ENCODE data around the gene AHI1.
"Not testable (repeated sequence)": the region's sequence is repeated elsewhere in the genome, so short reads cannot be mapped to it uniquely, and the experiment has no call there.

AHI1 gene

DNA sequence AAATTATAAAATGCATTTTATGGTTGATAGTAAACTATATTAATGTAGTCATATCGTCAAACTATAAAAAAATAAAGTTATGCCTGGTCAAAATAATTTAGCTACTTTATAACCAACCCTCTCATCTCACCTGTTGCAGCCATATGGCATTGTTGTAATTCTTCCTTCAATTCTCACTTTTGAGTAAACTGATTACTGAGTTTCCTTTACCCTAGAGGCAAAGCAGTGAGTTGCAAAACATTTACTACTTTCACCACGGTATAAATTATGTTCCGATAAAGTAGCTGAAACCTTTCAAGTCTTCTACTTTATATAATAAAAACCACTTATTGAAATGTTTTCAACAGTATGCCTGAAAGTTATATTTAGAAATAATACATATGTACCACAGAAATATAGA is 113.8 kb downstream of the AHI1 start:
- DNase-seq = no peak

DNA sequence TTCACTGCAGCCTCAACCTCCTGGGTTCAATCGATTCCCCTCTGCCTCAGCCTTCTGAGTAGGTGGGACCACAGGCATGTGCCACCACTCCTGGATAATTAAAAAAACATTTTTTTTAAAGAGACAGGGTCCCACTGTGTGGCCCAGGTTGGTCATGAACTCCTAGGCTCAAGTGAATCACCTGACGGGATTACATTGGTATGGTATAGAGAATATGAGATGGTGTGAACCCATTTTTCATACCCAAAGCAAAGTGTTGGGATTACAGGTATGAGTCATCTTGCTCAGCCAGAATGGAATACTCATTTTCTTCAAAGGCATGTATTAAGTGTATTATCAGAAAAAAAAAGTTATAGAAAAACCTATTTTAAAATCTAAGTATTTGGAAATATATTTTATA is 114.2 kb downstream of the AHI1 start:
- no peak for DNase-seq

GRCh38 chr6:135382182-135382628 is 115.3 kb downstream of the AHI1 start:
- no peak for DNase-seq

DNA sequence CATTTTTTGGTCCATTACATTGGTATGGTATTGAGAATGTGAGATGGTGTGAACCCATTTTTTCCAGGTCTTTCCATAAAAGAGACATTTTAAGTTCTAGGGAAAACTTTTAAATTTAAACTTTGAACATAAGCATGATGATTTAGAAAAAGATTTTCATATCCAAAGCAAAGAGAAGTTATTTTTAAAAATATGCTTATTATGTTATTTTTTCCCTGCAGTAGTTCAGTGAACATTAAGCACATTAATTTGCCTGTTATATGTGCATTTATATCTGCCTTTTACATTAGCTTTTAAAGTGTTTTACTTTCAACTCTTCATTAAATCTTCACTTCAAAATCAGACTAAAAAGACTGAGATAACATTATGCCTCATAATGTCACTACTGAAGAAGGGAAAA is 116.7 kb downstream of the AHI1 start:
- no peak for DNase-seq

GRCh38 chr6:135379647-135380046 is 117.9 kb downstream of the AHI1 start:
- DNase-seq = no peak

- DNase-seq = no peak
These were observed 124.8 kb downstream of the AHI1 start for GRCh38 chr6:135372758-135373157.

GRCh38 chr6:135363622-135364021 is 133.9 kb downstream of the AHI1 start:
- DNase-seq = not testable (repeated sequence)

- no peak for DNase-seq
These were observed 135.4 kb downstream of the AHI1 start for GRCh38 chr6:135362124-135362523.

GRCh38 chr6:135360222-135360621 is 137.3 kb downstream of the AHI1 start:
- DNase-seq = no peak

DNA sequence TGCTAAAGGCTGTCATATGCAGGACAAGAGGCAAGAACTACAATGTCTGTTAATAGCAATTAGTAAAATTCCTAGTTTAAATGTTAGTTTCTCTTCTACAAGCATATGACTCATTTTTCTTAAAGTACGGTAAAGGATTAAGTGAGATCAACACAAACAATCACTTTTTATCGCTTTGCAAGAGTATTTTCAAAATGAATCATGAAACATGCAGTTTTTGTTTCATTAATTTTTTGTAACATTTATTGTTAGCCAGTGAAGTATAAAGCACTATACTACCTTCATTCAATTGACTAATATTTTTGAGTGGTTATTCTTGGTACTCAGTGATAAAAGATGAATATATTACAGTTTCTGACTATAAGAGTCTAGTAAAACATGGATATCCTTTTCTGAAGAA is 138.6 kb downstream of the AHI1 start:
- no peak for DNase-seq

- no peak for DNase-seq
These were observed 139.2 kb downstream of the AHI1 start for GRCh38 chr6:135358251-135358821.

DNA sequence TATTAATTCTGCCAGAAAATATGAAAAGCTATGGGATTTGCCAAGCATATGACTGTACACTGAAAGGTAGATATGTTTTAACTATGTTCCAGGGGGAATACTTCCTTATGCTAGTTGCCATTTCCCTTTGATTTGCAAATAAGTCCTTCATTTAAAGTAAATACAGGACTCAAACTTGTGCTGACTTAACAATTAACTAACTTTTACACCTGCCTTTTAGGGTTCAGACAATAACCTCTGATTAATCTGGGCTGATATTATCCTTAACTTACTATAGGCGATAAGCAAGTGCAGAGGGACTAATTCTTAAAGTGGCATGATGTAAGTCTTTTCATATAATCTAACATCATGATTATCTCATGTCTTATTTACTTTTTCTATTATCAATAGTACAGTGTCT is 143.1 kb downstream of the AHI1 start:
- no peak for DNase-seq

DNA sequence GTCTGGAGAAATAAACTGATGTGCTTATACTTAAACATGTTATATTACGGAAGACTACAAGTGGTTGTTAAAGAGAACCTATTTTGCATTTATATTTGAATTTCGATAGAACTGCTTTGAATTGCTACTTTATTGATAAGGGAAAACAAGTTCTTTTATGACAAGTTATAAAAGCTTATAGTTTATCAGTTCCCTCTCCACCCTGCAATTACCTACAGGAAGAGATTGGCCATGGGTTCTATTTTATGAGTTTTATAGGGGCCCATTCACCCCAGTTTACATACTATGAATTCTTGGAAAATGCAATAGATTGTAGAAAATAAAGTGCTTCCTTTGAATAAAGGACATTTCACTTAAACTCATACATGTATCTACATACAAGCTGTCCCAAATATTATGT is 144.4 kb downstream of the AHI1 start:
- DNase-seq = no peak

GRCh38 chr6:135351635-135352034 is 145.9 kb downstream of the AHI1 start:
- DNase-seq = no peak

DNA sequence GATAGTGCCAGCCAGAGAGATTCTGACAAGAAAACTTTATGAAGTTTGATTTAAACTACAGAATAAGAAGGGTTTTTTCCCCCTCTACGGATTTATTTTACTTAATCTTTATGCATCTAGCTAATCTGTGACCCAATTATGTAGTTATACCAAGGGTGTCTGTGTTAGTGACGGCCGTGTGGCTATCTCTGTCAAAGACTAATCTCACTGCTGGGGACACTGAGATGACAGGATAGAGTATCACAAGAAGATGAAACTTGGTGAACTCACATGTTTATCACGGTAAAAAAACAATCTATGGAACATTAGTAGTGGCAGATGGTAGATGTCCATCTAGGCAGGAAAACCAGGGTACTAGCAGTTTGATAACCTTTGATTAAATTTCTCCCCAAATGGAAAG is 149.7 kb downstream of the AHI1 start:
- DNase-seq = no peak

GRCh38 chr6:135346747-135347146 is 150.8 kb downstream of the AHI1 start:
- no peak for DNase-seq

- DNase-seq = no peak
These were observed 153.0 kb downstream of the AHI1 start for GRCh38 chr6:135344526-135344925.

DNA sequence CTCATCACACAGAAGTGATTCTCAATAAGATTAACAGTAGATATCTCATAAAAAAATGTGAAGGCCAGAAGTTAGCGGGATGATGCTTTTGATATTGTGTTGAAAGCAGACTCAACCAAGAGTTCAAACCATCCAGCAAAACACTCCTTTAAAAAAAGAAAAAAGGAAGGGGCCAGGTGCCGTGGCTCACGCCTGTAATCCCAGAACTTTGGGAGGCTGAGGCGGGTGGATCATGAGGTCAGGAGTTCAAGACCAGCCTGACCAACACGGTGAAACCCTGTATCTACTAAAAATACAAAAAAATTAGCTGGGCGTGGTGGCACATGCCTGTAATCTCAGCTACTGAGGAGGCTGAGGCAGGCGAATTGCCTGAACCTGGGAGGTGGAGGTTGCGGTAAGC is 157.6 kb downstream of the AHI1 start:
- not testable (repeated sequence) for DNase-seq

- no peak for DNase-seq
These were observed 163.4 kb downstream of the AHI1 start for GRCh38 chr6:135334169-135334568.

GRCh38 chr6:135331002-135331401 is 166.5 kb downstream of the AHI1 start:
- no peak for DNase-seq

- no peak for DNase-seq
These were observed 167.4 kb downstream of the AHI1 start for GRCh38 chr6:135329851-135330803.

DNA sequence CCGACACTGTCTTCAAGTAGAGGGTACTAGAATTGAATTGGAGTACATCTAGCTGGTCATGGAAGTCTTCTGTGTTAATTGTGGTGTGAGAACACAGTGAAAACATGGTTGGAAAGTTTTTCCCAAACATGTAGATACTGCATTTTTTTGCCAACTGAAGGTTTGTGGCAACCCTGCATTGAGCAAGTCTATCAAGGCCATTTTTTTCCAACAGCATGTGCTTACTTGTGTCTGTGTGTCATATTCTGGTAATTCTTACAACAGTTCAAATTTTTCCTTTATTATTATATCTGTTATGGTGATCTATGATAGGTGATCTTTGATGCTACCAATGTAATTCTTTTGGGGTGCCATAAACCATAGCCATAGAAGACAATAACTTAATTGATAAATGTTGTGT is 169.4 kb downstream of the AHI1 start:
- no peak for DNase-seq

- no peak for DNase-seq
These were observed 171.7 kb downstream of the AHI1 start for GRCh38 chr6:135325624-135326424.

DNA sequence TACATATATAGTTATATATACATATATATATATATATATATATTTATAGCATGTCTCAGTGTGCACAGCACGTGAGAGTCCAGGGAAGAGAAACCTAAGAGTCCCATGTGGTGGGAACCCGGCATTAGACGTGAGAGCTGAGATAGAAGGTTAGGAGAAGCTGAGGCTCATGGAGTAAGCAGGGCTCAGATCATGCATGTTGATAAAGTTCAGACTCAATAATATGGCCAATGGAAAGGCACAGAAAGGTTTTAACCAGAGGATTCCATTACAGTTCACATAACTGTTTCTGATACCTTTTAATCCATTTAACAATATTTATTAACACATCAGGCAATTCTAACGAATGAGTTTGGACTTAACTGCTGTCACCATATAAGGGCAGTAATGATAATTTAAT is 173.0 kb downstream of the AHI1 start:
- no peak for DNase-seq

All from NCI-H2107 (cell line).